H9 (cell line): ENCODE data around the gene KLC1. TPM values are rescaled to one million over a fixed set of nuclear protein-coding genes. Genes with fewer than 3 reads are reported as not detected.

Experiments
- DNase-seq: peaks from one replicate; pipeline ENCODE4 v3.0.0-alpha.2; 2017
- H2AFZ ChIP-seq: one replicate; pipeline ENCODE4 v1.6.1; 2013; ENCODE audit warnings: mild to moderate bottlenecking, low read length, control low read depth, moderate library complexity
- H2AK5ac ChIP-seq: 2 replicates; pipeline ENCODE4 v1.6.1; 2013; ENCODE audit warnings: low read length, control low read depth, mixed read lengths; ENCODE audit not compliant: insufficient read length
- H2BK120ac ChIP-seq: one replicate; pipeline ENCODE4 v1.6.1; 2013; ENCODE audit warnings: low read depth, mild to moderate bottlenecking, low read length, control low read depth, inconsistent platforms; ENCODE audit not compliant: poor library complexity, severe bottlenecking
- H2BK12ac ChIP-seq: 2 replicates; pipeline ENCODE4 v1.6.1; 2013; ENCODE audit warnings: low read length, control low read depth, mixed read lengths, low read depth; ENCODE audit not compliant: insufficient read length
- H2BK15ac ChIP-seq: 2 replicates; pipeline ENCODE4 v1.6.1; 2013; ENCODE audit warnings: low read depth, low read length, control low read depth
- H2BK20ac ChIP-seq: one replicate; pipeline ENCODE4 v1.6.1; 2013; ENCODE audit warnings: low read depth, mild to moderate bottlenecking, low read length, control low read depth, inconsistent platforms; ENCODE audit not compliant: poor library complexity, severe bottlenecking
- H2BK5ac ChIP-seq: 2 replicates; pipeline ENCODE4 v1.6.1; 2013; ENCODE audit warnings: low read length, control low read depth, mixed read lengths; ENCODE audit not compliant: insufficient read length
- H3K14ac ChIP-seq: 2 replicates; pipeline ENCODE4 v1.6.1; 2013; ENCODE audit warnings: low read length, control low read depth; ENCODE audit not compliant: insufficient read depth
- H3K18ac ChIP-seq: 2 replicates; pipeline ENCODE4 v1.6.1; 2013; ENCODE audit warnings: low read depth, mild to moderate bottlenecking, mixed read lengths, low read length, control low read depth; ENCODE audit not compliant: insufficient read length
- H3K23ac ChIP-seq: 2 replicates; pipeline ENCODE4 v1.6.1; 2013; ENCODE audit warnings: low read length, control low read depth, mixed read lengths, low read depth; ENCODE audit not compliant: insufficient read length
- H3K23me2 ChIP-seq: 2 replicates; pipeline ENCODE4 v1.6.1; 2013; ENCODE audit warnings: low read depth, mild to moderate bottlenecking, mixed read lengths, low read length, control low read depth; ENCODE audit not compliant: insufficient read length, poor library complexity, severe bottlenecking
- H3K27ac ChIP-seq: 2 replicates; pipeline ENCODE4 v1.5.1; 2013; ENCODE audit warnings: low read length, control low read depth, mixed read lengths, low read depth; ENCODE audit not compliant: insufficient read length
- H3K27me3 ChIP-seq: 2 replicates; pipeline ENCODE4 v1.6.1; 2013; ENCODE audit warnings: low read length, control low read depth, inconsistent platforms; ENCODE audit not compliant: insufficient read depth
- H3K4ac ChIP-seq: 2 replicates; pipeline ENCODE4 v1.6.1; 2013; ENCODE audit warnings: low read depth, mild to moderate bottlenecking, control low read depth, inconsistent platforms, low read length, moderate library complexity
- H3K4me1 ChIP-seq: 2 replicates; pipeline ENCODE4 v1.6.1; 2013; ENCODE audit warnings: low read length, control low read depth, inconsistent platforms; ENCODE audit not compliant: insufficient read depth
- H3K4me2 ChIP-seq: 2 replicates; pipeline ENCODE4 v1.6.1; 2013; ENCODE audit warnings: low read length, control low read depth, mixed read lengths; ENCODE audit not compliant: insufficient read length, insufficient read depth
- H3K56ac ChIP-seq: 2 replicates; pipeline ENCODE4 v1.6.1; 2013; ENCODE audit warnings: low read depth, mild to moderate bottlenecking, mixed read lengths, low read length, control low read depth; ENCODE audit not compliant: insufficient read length
- H3K79me1 ChIP-seq: 2 replicates; pipeline ENCODE4 v1.6.1; 2013; ENCODE audit warnings: low read depth, mild to moderate bottlenecking, moderate library complexity, low read length, control low read depth, inconsistent platforms; ENCODE audit not compliant: insufficient read depth, poor library complexity, severe bottlenecking
- H3K79me2 ChIP-seq: 2 replicates; pipeline ENCODE4 v1.6.1; 2013; ENCODE audit warnings: low read length, control low read depth, inconsistent platforms; ENCODE audit not compliant: insufficient read depth
- H3K9ac ChIP-seq: 2 replicates; pipeline ENCODE4 v1.6.1; 2013; ENCODE audit warnings: low read length, control low read depth, mixed read lengths; ENCODE audit not compliant: insufficient read length; ENCODE audit errors: extremely low read depth
- H3K9me3 ChIP-seq: one replicate; pipeline ENCODE4 v1.6.1; 2013; ENCODE audit warnings: low read depth, low read length, inconsistent platforms; ENCODE audit not compliant: control insufficient read depth
- H3T11ph ChIP-seq: one replicate; pipeline ENCODE4 v1.6.1; 2013; ENCODE audit warnings: mild to moderate bottlenecking, low read length, control low read depth, inconsistent platforms
- H4K20me1 ChIP-seq: one replicate; pipeline ENCODE4 v1.6.1; 2013; ENCODE audit not compliant: control insufficient read depth, insufficient read length, insufficient read depth
- H4K5ac ChIP-seq: 2 replicates; pipeline ENCODE4 v1.6.1; 2013; ENCODE audit warnings: low read depth, mild to moderate bottlenecking, mixed read lengths, low read length, control low read depth; ENCODE audit not compliant: insufficient read length
- H4K8ac ChIP-seq: replicated peaks from 2 replicates; pipeline ENCODE4 v1.6.1; 2013; ENCODE audit warnings: low read length, control low read depth, mixed read lengths, low read depth; ENCODE audit not compliant: insufficient read length
- H4K91ac ChIP-seq: 2 replicates; pipeline ENCODE4 v1.6.1; 2013; ENCODE audit warnings: low read depth, mild to moderate bottlenecking, moderate library complexity, mixed read lengths, low read length, control low read depth; ENCODE audit not compliant: insufficient read length
- H3K27ac Mint-ChIP-seq, 3 experiments: 2 replicates in 2 of 3; 3 replicates in 1 of 3; pipeline ENCODE4 v1.8.0; 2020 to 2021; ENCODE audit warnings: mixed read lengths in 3 of 3, mild to moderate bottlenecking in 1 of 3, moderate library complexity in 1 of 3
- H3K27me3 Mint-ChIP-seq: 2 replicates; pipeline ENCODE4 v1.8.0; 2021; ENCODE audit warnings: low read depth, mild to moderate bottlenecking, moderate library complexity, mixed read lengths
- H3K36me3 Mint-ChIP-seq, 3 experiments: 2 replicates in 2 of 3; 3 replicates in 1 of 3; pipeline ENCODE4 v1.8.0; 2020 to 2021; ENCODE audit warnings: low read depth in 3 of 3, mixed read lengths in 3 of 3; ENCODE audit not compliant: insufficient read depth in 1 of 3
- H3K4me1 Mint-ChIP-seq, 2 experiments: 2 replicates each; pipeline ENCODE4 v1.8.0; 2020; ENCODE audit warnings: mixed read lengths in 2 of 2
- H3K4me3 Mint-ChIP-seq, 2 experiments: 2 replicates in 1 of 2; 3 replicates in 1 of 2; pipeline ENCODE4 v1.8.0; 2020 to 2021; ENCODE audit warnings: mild to moderate bottlenecking in 2 of 2, mixed read lengths in 2 of 2, moderate library complexity in 1 of 2
- H3K9me3 Mint-ChIP-seq, 2 experiments: 2 replicates in 1 of 2; 3 replicates in 1 of 2; pipeline ENCODE4 v1.8.0; 2020; ENCODE audit warnings: mild to moderate bottlenecking in 2 of 2, mixed read lengths in 2 of 2, moderate library complexity in 1 of 2
- CTCF ChIP-seq: fragments of 200-600 bp; sonication (generic); conservative IDR thresholded peaks from 3 replicates; pipeline ENCODE4 v1.8.0; 2021; ENCODE audit warnings: antibody characterized with exemption, mild to moderate bottlenecking
- WGBS: extraction: QIAGEN DNeasy Blood & Tissue Kit; methylation state at CpG from one replicate; pipeline ENCODE4 v1.1.7; 2013; ENCODE audit warnings: missing lambda C conversion rate, low lambda C conversion rate, mixed read lengths; ENCODE audit not compliant: insufficient read length; ENCODE audit errors: extremely low coverage; 5-methylcytosine and 5-hydroxymethylcytosine counted together
- total RNA-seq: library from RNA; stranded (reverse); gene quantifications from 2 replicates; pipeline ENCODE4 v1.2.1, GENCODE V29; 2021

The KLC1 gene
- total RNA-seq, 1 experiment from 2014 or later = 143 TPM

GRCh38 chr14:103659631-103660030 is 30.6 kb downstream of the KLC1 start:
- WGBS = no CpG with 5 or more reads among the region's 7 CpGs

More at GRCh38 chr14:103659631-103660030, 30.6 kb downstream of the KLC1 start:
- no peak overlapping the region for H3T11ph ChIP-seq
- H4K5ac ChIP-seq = no peak overlapping the region
- H3K14ac ChIP-seq = no peak overlapping the region
- Mint-ChIP-seq H3K27ac (no peak overlapping the region), H3K9me3 (no peaks in the 10 kb centered on the region), H3K36me3 (peaks cover 39 to 79% (median 74%) of the 10 kb centered on the region in 3 experiments), H3K4me1 (no peaks in the 10 kb centered on the region), H3K4me3 (no peak overlapping the region), H3K27me3 (no peaks in the 10 kb centered on the region)
- H2BK12ac ChIP-seq = no peak overlapping the region
- H3K79me2 ChIP-seq = no peaks in the 10 kb centered on the region
- H2BK20ac ChIP-seq = no peak overlapping the region
- no peaks in the 10 kb centered on the region for H3K4me1 ChIP-seq
- no peak for TF ChIP-seq CTCF
- H2BK120ac ChIP-seq = no peak overlapping the region
- H3K23me2 ChIP-seq = no peaks in the 10 kb centered on the region
- no peak for DNase-seq
- H3K23ac ChIP-seq = no peak overlapping the region
- no peak overlapping the region for H4K91ac ChIP-seq
- no peaks in the 10 kb centered on the region for H3K27me3 ChIP-seq
- no peak overlapping the region for H2AFZ ChIP-seq
- no peak overlapping the region for H2BK15ac ChIP-seq
- H4K20me1 ChIP-seq = no peaks in the 10 kb centered on the region
- H2BK5ac ChIP-seq = no peak overlapping the region
- H3K4me2 ChIP-seq = no peak overlapping the region
- no peak overlapping the region for H3K9ac ChIP-seq
- no peak overlapping the region for H2AK5ac ChIP-seq
- no peaks in the 10 kb centered on the region for H3K9me3 ChIP-seq
- H3K18ac ChIP-seq = no peak overlapping the region
- no peak overlapping the region for H3K27ac ChIP-seq
- H3K79me1 ChIP-seq = no peaks in the 10 kb centered on the region
- no peak overlapping the region for H3K56ac ChIP-seq
- H3K4ac ChIP-seq = no peak overlapping the region
- no peak overlapping the region for H4K8ac ChIP-seq
